Activated CD8-positive, alpha-beta memory T cell treated with anti-CD3 and anti-CD28 coated beads, Interleukin-2, amount 50 U/mL, for 1 hour (primary cell): ENCODE data around the gene FLT1.

Experiments
- DNase-seq: peaks from one replicate; pipeline ENCODE4 v3.0.0-alpha.2; 2020; ENCODE audit errors: extremely low read depth

FLT1 gene

GRCh38 chr13:28346154-28346553 lies 148.8 kb downstream of the FLT1 start:
- no peak for DNase-seq

GRCh38 chr13:28344163-28344562 lies 150.8 kb downstream of the FLT1 start:
- DNase-seq = no peak

GRCh38 chr13:28342251-28342650 lies 152.7 kb downstream of the FLT1 start:
- DNase-seq = no peak

DNA sequence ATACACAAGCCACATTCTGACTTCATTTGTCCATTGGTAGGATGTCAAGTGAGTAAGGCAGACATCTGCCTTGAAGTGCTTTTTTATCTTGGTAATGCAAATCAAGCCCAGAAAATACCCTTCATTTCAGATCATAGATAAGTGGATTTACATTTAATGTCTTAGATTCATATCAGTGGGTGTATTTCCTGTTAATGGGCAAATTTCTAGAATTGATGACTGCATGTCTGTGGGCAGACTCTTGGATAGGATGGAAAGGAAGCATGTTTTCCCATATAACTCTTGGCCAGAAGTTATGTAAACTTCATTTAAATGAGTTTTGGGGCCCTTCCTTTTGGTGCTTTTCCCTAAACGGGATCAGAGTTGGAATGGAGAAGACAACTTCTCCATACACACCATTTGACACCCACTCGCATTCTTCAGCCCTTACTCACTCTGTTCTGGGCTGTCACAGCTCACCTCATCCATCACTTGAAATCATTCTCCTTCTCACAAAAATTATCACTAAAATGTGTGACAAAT lies 154.6 kb downstream of the FLT1 start:
- no peak for DNase-seq

GRCh38 chr13:28339419-28339818 lies 155.5 kb downstream of the FLT1 start:
- DNase-seq = no peak

- no peak for DNase-seq
These were observed 156.2 kb downstream of the FLT1 start for GRCh38 chr13:28338742-28339141.

GRCh38 chr13:28338006-28338574 lies 156.8 kb downstream of the FLT1 start:
- no peak for DNase-seq

GRCh38 chr13:28337166-28338005 lies 157.5 kb downstream of the FLT1 start:
- no peak for DNase-seq

DNA sequence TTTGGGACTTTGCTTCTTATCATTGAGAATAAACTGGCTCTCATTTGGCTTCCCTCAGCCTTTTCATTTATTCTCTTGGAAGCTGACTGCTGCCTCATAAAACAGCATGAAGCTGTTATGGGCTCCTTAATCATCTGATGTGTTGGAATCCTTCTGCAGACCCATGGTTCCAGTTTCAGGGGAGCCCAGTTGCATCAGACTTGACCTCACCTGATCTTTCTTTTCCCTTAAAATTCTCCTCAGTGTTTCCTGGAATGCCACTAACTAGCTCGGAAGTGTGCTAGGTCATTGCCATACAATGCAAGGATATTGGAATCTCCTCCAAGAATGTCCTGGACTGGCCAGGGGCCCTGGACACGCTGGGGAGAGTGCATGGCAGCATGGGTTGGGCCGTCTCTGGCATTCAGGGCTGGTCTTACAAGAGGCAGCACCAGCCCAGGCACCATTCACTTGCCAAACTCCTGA lies 158.7 kb downstream of the FLT1 start:
- DNase-seq = no peak

DNA sequence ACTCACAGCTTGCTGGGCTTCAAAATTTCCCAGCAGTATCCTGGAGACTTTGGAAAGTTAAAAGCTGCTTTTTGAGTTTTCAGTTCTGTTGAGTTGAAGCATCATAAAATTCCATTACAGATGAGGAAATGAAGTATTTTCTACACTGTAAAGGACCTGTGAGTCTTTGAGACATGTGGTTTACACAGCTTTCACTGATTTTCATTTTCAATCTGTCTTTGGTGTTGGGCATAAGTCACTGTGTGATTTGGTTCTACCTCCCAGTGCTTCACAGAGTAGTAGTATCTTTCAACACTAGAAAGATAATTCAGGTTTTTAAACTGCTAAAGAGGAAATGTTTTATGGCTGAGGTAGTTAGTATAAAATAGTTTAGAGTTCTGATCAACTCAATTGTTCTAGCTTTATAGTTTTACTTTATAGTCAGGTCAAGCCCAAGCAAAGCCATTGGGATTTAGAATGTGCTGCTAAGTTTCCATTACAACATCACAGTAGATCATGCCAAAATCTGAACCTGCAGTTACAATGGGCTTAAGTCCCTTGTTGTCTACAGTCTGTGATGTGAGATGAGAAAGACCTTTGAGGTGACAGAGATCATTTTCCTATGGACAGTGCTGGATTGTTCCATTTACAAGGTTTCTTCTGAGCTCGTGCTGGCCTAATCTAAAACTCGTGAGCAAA lies 161.6 kb downstream of the FLT1 start:
- DNase-seq = no peak

DNA sequence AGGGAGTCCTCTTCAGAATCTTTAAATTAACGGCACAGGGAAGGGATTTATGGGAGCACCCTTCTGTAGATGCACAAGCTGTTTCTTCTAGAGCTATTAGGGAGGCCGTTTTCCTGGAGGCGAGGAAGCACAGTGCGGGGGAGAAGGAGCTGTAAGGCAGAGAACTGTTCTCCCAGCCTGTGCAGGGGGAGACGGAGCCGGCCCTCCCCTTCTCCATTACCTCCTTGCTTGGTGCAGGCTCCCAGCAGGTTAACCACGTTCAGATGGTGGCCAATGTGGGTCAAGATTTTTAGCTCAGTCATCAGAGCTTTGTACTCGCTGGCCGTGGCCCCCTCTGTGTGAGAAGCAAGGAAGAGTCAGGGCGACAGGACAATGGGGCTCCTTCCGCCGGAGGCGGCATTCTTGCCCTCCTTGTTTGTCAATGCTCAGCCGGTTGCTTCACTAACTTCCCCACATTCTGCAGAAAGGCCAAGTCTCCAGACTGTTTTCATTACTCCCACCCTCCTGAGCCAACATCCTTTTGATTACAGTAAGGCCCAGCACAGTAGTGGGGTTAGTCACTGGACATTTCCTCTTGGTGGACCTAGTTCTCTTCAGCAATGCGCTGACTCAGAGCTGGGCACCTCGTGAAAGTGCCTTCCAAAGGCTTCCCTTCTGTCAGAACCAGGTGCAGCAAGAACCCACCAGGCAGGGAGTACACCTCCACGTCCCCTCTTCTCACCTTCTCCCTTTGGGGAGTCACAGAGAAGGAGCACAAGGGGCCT lies 165.4 kb downstream of the FLT1 start:
- DNase-seq = no peak

- no peak for DNase-seq
These were observed 166.7 kb downstream of the FLT1 start for GRCh38 chr13:28328271-28328607.

DNA sequence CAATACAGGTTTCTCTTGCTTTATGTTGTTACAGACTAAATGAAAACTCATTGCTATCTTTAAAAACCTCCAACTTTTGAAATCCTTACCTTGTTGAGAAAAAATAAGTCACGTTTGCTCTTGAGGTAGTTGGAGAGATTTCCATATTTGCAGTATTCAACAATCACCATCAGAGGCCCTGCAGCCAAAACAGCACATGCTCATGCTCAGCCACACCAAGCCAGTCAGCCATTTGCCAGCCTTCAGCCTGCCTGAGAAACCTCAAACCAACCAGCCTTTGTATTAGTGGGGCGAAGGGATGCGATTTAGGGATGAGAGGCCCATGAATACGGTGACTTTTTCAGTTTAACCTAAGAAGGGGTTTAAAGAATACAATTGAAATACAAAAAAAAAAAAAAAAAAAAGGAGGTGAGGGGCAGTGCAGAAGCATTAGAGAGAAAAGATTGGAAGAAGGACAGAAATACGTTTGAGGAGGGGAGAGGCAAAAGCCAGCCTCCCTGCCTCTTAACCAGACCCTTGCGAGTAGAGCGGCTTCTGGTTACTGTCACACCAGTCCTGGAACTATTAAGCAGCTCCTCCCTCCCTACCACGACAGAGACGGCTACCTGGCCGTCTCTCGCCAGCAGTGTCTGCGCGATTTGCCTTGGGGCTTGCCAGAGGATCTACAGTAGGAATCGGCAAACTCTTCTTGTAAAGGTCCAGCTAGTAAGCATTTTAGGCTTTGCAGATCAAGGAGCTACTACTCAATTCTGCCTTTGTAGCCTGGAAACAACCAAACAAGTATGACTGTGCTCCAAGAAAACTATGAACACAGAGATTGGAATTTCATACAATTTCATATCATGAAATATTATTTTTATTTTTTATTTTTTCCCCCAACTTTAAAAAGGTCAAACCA lies 167.3 kb downstream of the FLT1 start:
- DNase-seq = no peak

GRCh38 chr13:28326056-28326455 lies 168.9 kb downstream of the FLT1 start:
- no peak for DNase-seq

DNA sequence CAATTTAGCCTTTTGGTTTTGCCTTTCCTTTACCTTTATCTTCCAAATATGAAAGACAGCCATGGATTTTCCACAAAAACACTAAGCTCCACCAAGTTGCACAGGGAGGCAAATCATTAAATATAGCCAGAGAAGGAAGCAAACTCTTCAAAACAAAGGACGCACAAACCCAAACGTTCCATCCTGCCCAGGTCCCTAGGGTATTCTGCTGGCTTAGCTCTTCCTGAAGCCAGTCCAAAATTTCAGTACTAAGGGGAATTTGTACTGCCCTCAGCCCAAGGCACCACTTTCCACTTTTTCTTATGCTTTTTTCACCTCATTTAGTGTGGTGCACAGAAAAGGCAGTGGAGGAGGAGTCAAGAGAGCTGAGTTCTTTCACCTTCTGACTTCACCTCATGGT lies 169.9 kb downstream of the FLT1 start:
- no peak for DNase-seq

DNA sequence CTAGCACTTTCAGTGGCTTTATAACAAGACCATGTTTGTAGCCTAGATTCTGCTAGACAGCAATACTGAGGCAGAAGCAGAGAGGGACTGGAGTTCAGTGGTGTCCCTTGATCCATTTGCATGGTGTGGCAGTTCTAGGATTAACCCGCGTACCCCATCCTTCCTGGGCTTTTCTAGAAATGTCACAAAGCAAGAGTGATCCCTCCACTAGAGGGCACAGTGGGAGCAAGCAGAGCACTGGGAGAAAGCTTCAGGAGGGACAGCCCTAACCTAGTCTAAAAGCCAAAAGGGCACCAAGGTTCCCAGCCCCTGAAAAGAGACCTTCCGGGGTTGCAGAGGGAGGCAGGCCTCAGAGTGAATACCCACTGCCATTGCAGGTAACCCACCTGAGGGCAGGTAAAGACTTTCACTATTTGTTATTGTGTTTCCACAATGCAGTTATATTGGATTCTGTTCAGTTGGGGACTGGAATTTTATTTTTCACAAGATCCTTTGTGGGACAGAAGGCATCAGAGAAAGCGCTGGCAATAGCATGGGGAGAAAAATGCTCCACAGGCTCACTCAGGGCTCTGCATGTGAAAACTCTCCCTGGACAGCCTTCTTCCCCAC lies 170.6 kb downstream of the FLT1 start:
- DNase-seq = peak; percentile 8

DNA sequence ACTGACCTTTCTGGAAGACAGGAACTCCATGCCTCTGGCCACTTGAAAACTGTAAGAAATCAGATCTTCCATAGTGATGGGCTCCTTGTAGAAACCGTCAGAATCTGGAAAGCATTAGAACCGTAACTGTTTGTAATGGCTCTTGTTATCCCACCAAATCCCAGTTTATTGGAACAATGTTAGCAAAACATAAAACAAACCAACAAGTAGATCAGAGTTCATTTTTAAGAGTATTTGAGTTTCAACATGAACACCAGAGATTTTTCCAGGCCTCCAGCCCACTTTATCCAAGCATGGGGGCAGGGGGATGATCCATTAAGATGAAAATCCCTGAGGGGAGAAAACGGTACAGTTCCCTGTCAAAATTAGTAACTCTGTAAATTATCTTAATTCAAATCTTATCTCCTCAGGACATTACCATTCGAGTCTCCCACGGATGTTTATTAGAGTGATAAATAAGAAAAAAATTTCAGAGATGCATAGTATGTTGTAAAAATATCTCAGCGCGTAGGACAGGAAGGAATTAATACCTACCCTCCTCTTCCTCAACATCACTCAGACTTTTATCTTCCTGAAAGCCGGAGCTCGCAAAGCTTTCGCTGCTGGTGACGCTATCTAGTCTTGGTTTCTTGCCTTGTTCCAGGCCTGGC lies 172.5 kb downstream of the FLT1 start:
- DNase-seq = no peak

DNA sequence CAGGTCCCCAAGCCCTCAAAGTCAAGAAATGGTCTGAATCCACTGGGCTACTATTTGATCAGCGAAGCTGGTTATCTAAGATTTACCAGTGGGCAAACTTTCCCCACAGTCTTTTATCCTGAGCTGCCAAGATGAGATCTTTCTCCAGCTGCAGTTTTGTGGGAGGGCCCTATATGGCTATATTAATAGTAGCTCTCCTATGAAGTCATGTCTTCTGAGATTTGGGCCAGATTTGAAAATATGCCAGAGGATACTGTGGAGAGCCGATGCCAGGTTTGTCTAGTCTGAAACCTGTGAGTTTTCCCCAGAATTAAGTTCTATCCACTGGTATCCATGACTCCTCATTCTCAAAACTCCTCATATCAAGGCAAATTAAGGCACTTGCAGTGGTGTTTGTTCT lies 173.2 kb downstream of the FLT1 start:
- no peak for DNase-seq

GRCh38 chr13:28320884-28321574 lies 173.9 kb downstream of the FLT1 start:
- no peak for DNase-seq
